Superior temporal gyrus (tissue), 1 donor: ENCODE data around the gene LCT.
"Not testable (repeated sequence)": the region's sequence is repeated elsewhere in the genome, so short reads cannot be mapped to it uniquely, and the experiment has no call there.

Source experiments
- DNase-seq: peaks from one replicate; pipeline ENCODE4 v3.0.0-alpha.2; 2016; ENCODE audit errors: extremely low spot score

LCT gene

DNA sequence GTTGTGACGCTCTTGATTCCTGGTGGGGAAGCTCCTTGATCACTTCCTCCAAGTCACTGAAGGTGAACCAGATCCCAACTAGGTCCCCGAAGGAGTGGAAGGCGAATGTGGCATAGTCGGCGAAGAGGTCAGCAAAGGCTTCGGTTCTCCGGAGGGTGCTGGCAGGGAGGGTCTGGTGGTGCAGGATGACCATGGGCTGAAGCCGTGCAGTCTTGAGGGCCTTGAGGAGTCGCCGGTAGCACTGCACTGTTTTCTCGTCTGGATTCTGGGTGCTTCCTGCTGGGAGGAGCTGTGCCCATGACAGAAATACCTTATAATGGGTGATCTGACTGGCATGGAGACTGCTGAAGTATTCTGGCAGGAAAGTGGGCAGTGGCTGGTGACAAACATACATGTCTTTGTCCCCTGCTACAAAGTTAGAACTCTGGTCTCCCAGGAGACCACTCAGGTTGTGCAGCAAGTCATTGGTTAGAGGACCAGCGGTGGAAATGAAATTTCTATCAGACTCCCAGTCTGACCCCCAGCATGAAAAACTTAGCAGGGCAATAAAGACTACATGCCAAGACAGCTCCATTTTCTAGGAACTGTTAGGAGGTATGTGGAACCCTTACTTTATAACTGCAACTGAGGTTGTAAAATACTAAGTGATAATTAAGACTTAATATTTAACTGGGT, at the start of gene LCT:
TSS of gene LCT (minus strand) at position 589 of the 675 bp plus-strand sequence. CDS start at position 574, 15 bp downstream.
- DNase-seq = no peak

GRCh38 chr2:135885709-135886108, 48.7 kb upstream of the LCT start:
- DNase-seq = no peak

GRCh38 chr2:135882415-135882814, 45.4 kb upstream of the LCT start:
- DNase-seq = no peak

- DNase-seq = not testable (repeated sequence)
These were observed 39.8 kb upstream of the LCT start for GRCh38 chr2:135876770-135877169.

DNA sequence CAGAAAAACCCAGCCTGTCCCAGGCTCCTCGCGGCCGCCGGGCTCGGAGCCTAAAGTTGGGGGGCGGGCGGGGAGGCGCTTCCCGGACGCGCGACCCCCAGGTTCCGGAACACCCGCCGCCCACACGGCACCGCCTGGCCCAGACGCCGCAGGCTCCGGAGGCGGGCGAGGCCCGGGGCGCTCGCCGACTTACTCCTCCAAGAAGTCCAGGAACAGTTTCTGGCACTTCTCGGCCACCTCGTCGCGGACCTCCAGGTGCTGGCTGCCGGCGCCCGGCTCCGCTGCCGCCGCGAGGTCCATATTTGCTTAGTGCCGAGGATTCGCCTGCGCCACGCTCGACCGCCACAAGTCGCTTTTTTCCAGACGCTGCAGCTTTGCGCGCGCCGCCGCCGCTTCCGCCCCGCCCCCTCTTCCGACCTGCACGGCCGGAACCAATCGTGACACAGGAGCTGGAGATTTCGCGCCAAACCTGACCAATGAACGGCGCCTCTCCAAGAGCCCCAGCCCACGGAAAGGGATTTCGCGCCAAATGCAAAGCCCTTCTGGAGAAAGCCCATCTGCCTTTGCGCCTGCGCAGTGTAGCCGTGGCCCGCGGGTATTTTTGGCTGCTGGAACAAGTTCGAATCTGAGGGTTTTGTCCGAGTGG, 39.2 kb upstream of the LCT start, which contains the start of gene MCM6:
TSS of gene MCM6 (minus strand) at position 378 of the 646 bp plus-strand sequence. CDS start at position 300, 78 bp downstream.
- DNase-seq = peak; percentile 96

GRCh38 chr2:135875491-135876065, 38.6 kb upstream of the LCT start:
- no peak for DNase-seq

DNA sequence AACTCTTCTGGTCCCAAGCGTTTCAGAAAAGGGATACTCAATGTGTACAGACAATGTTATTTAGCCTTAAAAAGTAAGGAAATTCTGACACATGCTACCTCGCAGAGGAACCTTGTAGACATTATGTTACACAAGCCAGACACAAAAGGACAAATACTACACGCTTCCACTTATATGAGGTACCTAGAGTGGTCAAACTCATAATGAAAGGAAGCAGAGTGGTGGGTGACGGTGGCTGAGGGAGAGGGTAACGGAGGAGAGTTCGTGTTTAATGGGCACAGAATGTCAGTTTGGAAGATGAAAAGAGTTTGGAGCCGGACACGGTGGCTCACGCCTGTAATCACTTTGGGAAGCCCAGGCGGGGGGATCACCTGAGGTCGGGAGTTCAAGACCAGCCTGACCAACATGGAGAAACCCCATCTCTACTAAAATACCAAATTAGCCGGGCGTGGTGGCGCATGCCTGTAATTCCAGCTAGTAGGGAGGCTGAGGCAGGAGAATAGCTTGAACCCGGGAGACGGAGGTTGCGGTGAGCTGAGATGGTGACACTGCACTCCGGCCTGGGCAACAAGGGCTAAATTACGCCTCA, 37.9 kb upstream of the LCT start:
- DNase-seq = no peak

DNA sequence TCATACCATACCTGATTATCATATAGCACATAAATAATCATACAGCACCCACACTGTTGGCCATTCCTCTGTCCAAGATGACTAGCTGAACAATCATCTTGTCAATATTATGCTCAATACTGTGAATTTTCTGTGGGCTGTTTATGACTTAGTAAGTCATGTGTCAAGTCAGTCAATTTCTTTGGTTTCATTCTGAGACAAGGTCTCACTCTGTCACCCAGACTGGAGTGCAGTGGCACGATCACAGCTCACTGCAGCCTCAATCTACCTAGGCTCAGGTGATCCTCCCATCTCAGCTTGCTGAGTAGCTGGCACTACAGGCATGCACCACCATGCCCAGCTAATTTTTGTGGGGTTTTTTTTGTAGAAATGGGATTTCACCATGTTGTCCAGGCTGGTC, 33.6 kb upstream of the LCT start:
- DNase-seq = no peak

DNA sequence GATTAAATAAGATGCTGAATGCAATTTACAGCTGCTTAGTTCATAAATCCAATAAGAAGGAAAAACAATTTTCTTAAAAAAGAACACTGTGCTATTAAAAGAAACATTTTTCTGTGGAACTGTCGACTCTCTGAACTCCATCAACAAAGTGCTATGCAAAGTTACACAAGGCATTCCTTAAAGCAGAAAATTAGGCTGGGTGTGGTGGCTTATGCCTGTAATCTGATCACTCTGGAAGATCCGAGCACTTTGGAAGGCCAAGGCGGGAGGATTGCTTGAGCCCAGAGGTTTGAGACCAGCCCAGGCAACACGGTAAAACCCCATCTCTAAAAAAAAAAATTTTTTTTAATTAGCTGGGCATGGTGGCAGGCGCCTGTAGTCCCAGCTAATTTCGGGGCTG, 26.2 kb upstream of the LCT start:
- DNase-seq = no peak

DNA sequence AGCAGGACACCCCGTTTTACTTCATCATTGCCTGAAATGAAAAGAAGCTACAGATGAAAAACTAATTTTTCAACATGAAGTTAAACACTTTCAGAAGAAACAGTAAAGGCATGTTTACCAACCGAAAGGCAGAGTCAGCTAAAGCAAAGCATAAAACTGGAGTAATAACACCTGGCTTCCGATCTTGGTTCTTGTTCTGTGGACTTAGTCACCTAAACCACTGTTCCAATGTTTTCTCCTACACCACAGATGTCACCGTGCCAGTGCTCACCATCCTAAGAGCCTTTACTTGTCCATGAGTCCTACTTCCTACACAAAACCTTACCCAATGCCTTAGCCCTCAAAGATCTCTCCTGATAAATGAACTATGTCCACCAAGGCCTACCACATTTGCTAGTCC, 25.7 kb upstream of the LCT start:
- DNase-seq = no peak

- DNase-seq = no peak
These were observed 16.4 kb upstream of the LCT start for GRCh38 chr2:135853401-135853800.

DNA sequence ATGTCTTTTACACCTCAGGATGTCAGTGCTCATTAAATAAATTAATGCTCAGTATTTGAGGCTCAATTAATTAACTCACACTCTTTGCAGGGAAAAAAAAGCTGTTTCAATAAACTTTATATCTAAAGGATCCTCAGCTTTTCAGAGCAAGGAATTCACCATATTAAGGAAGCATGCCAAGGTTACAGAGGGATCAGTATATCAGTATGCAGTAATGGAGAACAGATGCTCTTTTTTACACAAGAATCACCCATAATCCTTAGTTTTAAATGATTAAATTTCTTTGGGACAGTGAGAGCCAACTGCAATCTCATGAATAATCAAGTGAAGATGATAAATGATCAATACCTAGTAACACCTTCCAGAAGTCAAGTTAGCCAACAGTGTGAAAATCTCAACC, 14.9 kb upstream of the LCT start:
- no peak for DNase-seq

DNA sequence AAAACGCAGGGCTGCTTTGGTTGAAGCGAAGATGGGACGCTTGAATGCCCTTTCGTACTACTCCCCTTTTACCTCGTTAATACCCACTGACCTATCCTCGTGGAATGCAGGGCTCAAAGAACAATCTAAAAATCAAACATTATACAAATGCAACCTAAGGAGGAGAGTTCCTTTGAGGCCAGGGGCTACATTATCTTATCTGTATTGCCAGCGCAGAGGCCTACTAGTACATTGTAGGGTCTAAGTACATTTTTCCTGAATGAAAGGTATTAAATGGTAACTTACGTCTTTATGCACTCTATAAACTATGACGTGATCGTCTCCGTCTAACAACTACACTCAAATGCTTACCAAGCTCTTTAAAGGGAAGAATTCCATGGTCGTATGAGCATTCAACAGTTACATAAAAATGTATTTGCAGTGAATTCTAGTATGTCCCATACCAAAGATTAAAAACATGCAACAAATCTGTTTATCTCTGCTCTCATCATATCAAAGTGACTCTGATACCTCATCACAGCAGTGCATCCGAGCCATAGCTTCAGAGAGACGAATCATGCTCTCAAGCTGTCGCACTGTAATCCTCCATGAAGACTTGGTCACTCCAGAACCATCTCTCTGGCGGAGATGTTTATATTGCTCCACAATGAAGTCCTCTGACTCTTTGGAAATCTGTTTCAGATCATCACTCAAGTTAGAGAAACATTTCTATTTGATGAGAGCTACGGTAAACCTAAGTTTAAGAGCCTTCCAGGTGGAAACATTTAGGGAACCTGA, 14.1 kb upstream of the LCT start:
- no peak for DNase-seq

GRCh38 chr2:135849087-135849486, 12.1 kb upstream of the LCT start:
- no peak for DNase-seq

DNA sequence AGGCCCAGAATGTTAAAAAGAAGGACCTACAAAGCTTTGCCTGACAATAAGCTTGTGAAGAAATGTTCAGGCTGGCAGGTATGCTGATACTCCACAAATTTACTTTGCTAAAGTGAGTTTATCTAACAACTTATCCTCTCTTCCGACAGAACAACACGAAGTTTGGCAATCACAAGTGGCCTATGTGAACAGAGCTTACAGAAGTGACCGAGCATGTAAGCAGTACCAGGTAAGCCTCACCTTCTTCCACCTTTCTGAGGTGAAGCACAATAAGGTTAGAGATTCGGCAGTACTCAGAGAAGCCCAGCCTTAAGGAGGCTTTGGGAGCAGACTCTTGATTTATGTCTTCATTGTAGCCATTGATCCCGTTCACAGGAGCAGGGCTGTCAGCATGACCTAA, 9.0 kb upstream of the LCT start:
- DNase-seq = no peak

- no peak for DNase-seq
These were observed 8.3 kb upstream of the LCT start for GRCh38 chr2:135845257-135845656.

DNA sequence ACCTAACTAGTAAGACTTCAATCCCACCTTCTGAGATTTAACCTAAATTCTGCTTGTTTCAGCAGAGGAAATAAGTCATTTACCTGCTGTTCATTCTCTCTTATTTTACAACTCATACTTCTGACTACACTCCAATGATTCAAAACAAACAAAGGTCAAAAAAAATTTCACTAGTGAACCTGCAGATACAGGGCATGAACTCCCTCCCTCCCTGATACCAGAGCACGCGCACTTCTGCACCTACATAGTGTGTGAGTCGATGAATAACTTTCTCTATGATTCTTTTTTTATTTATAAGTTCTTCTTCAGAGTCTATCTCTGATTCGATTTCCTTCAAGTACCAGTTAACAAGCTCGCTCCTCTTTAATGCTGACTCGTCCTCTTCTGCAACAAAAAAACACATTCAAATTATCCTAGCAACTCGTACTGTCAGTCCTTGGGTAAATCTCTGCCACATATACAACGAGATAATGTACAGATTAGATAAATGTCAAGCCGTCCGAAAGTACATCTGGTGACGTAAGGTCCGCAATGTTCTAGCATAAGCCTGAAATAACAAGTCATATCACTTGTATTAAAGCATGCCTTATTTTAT, 7.4 kb upstream of the LCT start:
- no peak for DNase-seq

DNA sequence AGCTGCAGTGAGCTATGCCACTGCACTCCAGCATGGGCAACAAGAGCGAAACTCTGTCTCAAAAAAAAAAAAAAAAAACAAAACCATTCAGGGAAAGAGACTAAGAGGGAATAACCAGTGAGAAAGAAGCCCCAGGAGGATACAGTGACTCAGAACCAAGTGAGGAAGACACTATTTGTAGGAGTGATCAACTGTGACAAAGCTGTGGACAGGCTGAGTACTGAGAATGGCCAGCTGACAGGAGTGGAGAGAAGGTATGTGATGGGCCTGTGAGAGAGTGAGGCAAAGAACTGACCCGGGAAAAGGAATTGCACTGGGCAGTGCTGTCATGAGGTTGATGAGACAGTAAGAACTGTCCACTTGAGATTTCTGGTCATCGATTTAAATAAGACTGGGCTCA, 6.7 kb upstream of the LCT start:
- no peak for DNase-seq

- DNase-seq = no peak
These were observed 3.6 kb upstream of the LCT start for GRCh38 chr2:135840601-135841000.

- DNase-seq = no peak
These were observed 2.7 kb upstream of the LCT start for GRCh38 chr2:135839713-135840112.

DNA sequence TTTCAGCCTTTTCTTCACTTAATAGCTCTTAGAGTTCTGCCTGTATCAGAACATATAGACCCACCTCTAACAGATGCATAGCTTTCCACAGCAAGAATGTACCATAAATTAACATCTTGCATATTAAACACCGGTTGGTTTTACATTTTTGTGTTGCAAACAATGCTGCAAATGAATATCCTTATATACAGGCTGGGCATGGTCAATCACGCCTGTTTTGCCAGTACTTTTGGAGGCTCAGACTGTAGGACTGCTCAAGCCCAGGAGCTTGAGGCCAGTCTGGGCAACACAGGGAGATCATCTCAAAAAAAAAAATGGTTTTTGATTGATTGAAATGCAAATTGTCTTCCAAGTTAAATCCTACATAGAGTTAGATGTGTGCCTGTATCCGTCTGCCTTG, 1.5 kb upstream of the LCT start:
- DNase-seq = no peak

DNA sequence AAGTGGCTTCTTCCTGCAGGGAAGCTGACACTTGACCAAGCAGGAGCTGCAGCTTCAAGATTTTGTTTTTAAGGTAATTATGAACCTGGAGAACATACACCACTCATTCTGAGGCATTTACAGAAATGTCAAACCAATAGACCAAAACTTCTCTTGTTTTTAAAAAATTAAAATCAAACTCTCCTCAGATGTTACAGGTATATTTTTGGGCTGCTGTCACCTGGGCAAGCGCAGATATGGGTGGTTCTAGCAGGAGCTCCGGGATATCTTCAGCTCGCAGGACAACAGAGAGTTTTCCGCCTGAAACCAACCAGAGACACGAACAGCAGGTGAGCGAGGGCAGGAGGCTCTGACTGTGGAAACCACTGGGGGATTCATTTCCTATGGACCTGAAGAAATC, 4.1 kb downstream of the LCT start:
- no peak for DNase-seq
